WERI-Rb-1 (cell line): ENCODE results near the gene PINK1.

Experiments used
- DNase-seq: peaks from one replicate; pipeline ENCODE4 v3.0.0-alpha.2; 2020
- H3K27ac ChIP-seq: fragments of 250-450 bp; sonication (Bioruptor Pico); 2 replicates; pipeline ENCODE4 v1.5.1; 2020; ENCODE audit warnings: mild to moderate bottlenecking, moderate library complexity
- H3K27me3 ChIP-seq: fragments of 250-450 bp; sonication (Bioruptor Pico); 2 replicates; pipeline ENCODE4 v1.5.1; 2021; ENCODE audit warnings: mild to moderate bottlenecking, low read depth, moderate library complexity; ENCODE audit not compliant: insufficient read depth, severe bottlenecking
- H3K36me3 ChIP-seq: fragments of 250-450 bp; sonication (Bioruptor Pico); 2 replicates; pipeline ENCODE4 v1.5.1; 2020; ENCODE audit warnings: mild to moderate bottlenecking, moderate library complexity
- H3K4me3 ChIP-seq: 2 replicates; pipeline ENCODE4 v1.5.1; 2011; ENCODE audit warnings: low read depth, mild to moderate bottlenecking, control low read depth, low read length
- H3K9me3 ChIP-seq: fragments of 250-450 bp; sonication (Bioruptor Pico); 2 replicates; pipeline ENCODE4 v1.5.1; 2021; ENCODE audit warnings: mild to moderate bottlenecking, moderate library complexity; ENCODE audit not compliant: severe bottlenecking
- TF ChIP-seq, protein P1 (sequence below): IDR thresholded peaks from 2 replicates; pipeline ENCODE4 v1.5.1; 2011; ENCODE audit warnings: low read depth, mild to moderate bottlenecking, control low read depth, inconsistent platforms, low read length

PINK1 gene

DNA sequence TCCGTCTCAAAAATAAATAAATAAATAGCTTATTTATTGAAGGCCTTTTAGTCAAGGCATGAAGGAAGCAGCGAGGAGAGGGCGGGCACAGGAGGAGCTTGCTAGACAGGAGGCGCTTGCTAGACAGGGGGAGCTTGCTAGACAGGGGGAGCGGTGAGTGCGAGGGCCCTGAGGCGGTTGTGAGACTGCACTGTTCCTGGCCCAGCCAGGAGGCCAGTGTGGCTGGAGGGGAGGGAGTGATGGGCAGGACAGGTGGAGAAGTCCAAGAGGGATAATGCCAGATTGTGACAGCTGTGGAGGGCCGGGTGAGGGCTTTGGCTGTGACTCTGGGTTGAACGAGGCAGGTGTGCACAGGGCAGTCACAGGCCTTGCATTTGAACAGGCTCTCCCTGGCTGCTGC is 66.3 kb downstream of the PINK1 start:
- Histone ChIP-seq H3K4me3 (no peak overlapping the region), H3K9me3 (no peaks in the 10 kb centered on the region), H3K27me3 (no peaks in the 10 kb centered on the region), H3K27ac (no peak overlapping the region), H3K36me3 (no peaks in the 10 kb centered on the region)
- DNase-seq: peak; percentile 31
- TF ChIP-seq, protein P1, sequence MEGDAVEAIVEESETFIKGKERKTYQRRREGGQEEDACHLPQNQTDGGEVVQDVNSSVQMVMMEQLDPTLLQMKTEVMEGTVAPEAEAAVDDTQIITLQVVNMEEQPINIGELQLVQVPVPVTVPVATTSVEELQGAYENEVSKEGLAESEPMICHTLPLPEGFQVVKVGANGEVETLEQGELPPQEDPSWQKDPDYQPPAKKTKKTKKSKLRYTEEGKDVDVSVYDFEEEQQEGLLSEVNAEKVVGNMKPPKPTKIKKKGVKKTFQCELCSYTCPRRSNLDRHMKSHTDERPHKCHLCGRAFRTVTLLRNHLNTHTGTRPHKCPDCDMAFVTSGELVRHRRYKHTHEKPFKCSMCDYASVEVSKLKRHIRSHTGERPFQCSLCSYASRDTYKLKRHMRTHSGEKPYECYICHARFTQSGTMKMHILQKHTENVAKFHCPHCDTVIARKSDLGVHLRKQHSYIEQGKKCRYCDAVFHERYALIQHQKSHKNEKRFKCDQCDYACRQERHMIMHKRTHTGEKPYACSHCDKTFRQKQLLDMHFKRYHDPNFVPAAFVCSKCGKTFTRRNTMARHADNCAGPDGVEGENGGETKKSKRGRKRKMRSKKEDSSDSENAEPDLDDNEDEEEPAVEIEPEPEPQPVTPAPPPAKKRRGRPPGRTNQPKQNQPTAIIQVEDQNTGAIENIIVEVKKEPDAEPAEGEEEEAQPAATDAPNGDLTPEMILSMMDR: no peak

DNA sequence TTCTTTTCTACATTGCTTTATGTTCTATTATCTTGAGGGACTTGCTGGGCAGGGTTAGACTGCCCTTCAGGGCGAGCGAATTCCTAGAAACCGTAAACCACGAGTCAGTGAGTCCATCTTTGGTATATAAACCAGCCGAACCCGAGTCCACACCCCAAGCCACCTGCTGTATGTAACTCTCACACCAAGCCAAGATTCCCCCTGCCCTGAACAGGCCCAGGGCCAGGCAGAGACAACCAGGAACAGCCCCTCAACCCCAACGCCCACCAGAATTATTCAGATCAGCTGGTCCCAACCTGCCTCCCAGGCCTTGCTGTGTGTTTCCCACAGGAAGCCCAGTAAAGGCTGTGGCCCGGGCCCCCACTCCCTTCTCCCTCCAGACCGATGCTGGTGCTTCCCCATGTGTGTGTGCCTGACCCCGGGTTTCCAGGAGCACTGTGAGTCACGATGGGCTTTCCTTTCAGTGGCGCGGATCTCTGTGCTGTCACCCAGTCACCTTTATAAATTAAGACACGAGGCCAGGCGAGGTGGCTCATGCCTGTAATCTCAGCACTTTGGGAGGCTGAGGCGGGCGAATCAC is 67.5 kb downstream of the PINK1 start:
- Histone ChIP-seq H3K27me3 (no peaks in the 10 kb centered on the region), H3K36me3 (no peaks in the 10 kb centered on the region), H3K9me3 (no peaks in the 10 kb centered on the region), H3K4me3 (no peak overlapping the region), H3K27ac (no peak overlapping the region)
- TF ChIP-seq, protein P1: no peak
- DNase-seq: no peak
